Stimulated activated CD4-positive, alpha-beta T cell treated with anti-CD3 and anti-CD28 coated beads, Interleukin-12 subunit alpha, Interleukin-12 subunit beta, amount 100 ng/mL, for 4 hours (primary cell): ENCODE results near the gene GPR158.
"Not testable (repeated sequence)": the region's sequence is repeated elsewhere in the genome, so short reads cannot be mapped to it uniquely, and the experiment has no call there.

Experiments
- DNase-seq: peaks from one replicate; pipeline ENCODE4 v3.0.0-alpha.2; 2020

The GPR158 gene

DNA sequence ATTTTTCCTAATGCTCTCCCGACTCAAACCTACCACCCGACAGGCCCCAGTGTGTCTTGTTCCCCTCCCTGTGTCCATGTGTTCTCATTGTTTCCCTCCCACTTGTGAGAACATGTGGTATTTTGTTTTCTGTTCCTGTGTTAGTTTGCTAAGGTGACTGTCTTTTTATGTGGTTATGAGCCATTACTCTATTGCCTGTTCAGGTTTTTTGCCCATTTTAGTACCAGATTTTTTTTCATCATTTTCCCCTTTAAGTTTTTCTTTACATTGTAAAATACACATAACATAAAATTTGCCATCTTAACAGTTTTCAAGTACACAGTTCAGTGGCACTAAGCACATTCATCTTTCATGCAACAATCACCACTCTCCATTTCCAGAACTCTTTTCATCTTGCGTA is 133.5 kb downstream of the GPR158 start:
- DNase-seq = no peak

DNA sequence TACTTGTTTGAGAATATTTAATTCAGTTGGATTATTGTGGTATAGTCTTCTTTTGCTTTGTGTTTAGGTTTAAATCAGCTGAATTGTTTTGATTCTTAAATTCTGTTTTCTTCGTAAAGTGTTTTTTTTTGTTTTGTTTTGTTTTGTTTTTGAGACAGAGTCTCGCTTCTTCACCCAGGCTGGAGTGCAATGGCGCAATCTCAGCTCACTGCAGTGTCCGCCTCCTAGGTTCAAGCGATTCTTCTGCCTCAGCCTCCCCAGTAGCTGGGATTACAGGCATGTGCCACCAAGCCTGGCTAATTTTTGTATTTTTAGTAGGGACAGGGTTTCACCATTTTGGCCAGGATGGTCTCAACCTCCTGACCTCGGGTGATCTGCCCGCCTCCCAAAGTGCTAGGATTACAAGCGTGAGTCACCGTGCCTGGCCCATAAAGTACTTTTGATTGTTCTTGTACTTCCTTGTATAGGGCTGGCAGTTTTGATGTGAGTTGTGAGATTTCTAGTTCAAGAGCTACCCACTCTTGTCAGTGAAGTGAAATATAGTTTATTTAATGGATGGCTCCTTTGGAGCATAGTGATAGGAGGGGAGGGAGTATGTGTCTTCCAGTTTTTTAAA is 142.9 kb downstream of the GPR158 start:
- DNase-seq = not testable (repeated sequence)

DNA sequence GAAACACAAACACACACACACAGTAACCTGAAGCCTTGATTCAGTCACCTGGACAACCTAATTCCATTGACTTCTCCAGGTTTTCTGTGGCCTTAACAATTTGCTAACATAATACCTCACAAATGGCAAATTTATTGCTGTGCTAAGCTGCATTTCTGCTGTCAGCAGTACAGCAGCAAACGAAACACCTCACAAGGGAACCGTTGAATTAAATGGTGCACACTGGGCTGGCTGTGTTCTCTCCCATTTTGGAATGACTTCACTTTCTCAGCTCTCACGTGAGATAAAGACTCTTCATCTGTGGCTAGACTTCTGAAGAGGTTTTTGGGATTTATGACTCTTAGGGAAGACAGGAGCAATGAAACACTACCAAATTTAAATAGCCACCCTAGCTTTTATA is 152.5 kb downstream of the GPR158 start:
- no peak for DNase-seq

DNA sequence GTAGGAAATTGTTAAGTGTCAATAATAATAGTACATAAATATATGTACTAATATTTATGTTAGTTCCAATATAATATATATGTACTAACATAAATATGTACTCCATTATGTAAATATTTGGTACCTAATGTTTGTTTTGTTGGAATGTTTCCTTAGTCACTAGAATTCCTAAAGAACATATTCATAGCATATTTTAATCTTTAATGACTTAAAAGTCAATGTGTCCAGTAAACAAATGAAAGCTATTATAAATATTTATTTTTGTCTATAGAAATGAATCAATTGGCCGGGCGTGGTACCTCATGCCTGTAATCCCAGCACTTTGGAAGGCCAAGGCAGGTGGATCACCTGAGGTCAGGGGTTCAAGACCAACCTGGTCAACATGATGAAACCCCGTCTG is 153.6 kb downstream of the GPR158 start:
- no peak for DNase-seq

DNA sequence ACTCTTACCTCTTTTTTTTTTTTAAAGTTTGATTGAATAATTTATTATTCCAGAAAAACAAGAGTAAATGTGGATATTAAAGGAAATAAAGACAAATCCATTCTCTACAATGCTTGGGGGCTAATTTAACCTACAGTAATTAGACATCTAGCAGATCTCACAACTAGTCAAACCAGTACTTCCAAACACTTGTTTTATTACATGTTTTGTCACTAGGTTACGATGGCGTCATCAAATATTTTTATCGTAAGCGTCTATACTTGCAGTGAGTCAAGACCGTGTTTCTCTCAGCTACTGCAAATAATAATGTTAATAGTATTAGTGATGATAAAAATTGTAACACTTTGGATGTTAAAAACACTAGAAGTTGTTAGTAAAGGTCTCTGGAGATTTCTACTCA is 154.8 kb downstream of the GPR158 start:
- DNase-seq = not testable (repeated sequence)

DNA sequence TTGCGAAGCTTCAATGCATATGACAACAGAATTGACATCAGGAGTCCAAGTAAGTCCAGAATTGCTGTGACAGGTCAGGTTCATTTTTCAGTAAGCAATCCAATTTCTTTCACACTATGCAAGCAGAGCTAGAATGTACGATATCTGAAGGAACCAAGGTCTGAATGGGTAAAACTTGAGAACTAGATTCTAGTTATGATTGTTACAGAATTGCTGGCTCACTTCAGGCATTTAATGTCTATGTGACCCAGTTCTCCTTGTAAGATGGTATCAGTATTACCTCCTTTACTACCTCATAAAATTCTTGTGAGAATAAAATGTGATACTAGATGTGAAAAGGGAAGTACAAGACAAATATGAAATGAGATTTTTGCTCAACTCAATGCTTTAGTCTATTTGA is 159.6 kb downstream of the GPR158 start:
- no peak for DNase-seq

DNA sequence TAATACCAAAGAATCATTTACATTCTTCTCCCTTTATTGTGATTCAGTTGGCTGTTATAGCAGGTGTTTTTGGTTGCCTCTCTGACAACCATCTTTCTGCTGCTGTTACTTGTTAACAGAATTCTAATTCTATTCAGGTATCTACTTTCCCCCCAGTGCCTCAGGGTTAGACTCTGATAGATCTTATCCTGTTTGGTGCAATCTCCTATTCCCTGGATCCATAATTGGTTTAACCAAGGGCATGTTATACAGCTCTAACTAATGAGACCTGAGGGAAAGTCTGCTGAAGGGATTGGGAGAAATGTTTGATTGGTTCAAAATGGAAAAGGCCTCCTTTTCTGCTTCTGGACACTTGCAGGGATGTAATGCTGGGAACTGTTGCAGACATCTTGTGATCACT is 161.5 kb downstream of the GPR158 start:
- DNase-seq = no peak

DNA sequence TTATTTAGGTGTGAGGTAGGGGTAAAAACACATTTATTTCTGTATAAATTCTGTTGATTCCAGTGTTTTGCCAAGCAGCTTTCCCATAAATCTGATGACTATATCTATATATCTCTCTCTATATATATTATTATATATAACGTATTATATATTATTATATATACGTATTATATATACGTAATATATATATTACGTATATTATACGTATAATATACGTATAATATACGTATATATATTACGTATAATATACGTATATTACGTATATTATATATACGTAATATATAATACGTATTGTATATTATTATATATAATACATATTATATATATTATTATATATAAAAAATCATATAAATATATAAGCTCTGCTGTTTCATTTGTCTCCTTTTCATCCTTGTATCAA is 163.5 kb downstream of the GPR158 start:
- DNase-seq = no peak

DNA sequence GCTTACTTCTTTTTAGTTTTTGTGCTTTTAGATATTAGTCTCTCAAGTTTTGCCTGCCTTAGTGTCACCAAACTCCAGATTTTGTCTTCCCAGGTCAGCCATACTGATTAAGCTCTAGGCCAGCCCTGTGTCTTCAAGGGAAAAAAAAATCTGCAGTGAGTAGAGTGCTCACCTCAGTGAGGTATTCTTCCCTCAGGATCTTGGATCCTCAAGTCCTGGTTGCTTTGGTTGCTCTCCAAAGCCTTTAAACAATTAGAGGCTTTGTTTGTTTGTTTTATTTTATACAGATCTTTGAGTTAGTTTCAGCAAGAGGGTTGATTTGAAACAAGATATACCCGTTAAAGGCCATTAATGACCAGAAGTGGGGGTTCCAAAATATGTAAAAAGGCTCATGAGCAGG is 165.2 kb downstream of the GPR158 start:
- DNase-seq = no peak

DNA sequence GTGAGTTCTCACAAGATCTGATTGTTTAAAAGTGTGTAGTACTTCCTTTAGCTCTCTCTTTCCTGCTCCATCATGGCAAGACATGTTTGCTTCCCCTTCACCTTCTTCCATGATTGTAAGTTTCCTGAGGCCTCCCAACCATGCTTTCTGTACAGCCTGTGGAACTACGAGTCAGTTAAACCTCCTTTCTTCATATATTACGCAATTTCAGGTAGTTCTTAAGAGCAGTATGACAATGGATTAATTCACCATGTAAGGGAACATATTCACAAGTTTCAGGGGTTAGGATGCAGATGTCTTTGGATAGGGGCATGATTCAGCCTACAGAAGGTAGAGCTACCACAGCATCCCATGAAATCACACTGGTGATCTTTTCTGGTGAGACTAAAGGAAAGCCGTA is 174.7 kb downstream of the GPR158 start:
- DNase-seq = no peak

DNA sequence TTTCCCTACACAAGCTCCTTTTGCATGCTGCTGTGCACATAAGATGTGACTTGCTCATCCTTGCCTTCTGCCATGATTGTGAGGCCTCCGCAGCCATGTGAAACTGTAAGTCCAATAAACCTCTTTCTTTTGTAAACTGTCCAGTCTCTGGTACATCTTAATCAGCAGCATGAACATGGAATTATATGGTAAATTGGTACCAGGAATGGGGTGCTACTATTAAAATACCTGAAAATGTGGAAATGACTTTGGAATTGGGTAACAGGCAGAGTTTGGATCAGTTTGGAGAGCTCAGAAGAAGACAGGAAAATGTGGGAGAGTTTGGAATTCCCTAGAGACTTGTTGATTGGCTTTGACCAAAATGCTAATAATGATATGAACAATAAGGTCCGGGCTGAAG is 181.8 kb downstream of the GPR158 start:
- DNase-seq = no peak

DNA sequence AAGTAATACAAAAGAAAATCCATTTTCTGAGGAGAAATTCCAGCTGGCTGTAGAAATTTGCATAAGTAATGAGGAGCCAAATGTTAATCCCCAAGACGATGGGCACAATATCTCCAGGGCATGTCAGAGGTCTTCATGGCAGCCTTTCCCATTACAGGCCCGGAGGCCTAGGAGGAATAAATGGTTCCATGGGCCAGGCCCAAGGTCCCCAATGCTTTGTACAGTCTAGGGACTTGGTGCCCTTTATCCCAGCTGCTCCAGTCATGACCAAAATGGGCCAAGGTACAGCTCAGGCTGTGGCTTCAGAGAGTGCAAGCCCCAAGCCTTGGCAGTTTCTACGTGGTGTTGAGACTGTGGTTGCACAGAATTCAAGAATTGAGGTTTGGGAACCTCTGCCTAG is 182.5 kb downstream of the GPR158 start:
- no peak for DNase-seq

DNA sequence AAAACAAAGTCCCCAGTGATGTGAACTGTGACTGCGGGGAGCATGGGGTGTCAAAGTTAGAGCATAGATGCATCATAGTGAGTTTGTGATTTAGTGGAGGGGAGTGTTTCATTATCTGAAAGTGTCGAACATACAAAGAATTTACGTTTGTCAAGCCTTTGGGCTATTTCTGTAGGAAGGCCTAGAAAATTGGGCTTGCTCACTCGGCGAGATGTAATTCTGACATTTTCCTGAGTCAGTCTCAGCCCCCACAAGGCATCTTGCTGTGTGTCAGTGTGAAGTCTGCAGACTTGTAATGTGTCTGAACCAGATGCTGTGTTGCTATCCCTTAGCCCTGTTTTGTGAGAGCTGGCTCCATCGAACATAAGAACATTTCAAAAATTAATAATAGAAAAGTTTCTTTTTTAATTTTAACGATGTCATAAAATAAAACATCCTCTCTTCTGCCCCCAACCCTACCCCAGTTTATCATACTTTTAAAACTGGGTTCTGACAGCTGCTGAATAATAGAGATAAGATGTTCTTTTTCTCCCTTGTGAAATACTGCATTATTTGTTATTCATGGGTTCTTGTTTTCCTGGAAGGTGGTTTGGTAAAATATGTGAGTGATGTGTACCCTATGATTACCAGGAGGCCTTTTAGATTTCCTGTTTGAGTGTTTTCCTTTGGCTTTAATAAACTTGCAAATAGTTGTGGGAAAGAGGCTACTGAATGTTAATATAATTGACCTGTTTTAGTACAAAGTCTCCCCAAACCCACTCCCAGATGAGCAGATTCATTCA is 207.4 kb downstream of the GPR158 start:
- no peak for DNase-seq

DNA sequence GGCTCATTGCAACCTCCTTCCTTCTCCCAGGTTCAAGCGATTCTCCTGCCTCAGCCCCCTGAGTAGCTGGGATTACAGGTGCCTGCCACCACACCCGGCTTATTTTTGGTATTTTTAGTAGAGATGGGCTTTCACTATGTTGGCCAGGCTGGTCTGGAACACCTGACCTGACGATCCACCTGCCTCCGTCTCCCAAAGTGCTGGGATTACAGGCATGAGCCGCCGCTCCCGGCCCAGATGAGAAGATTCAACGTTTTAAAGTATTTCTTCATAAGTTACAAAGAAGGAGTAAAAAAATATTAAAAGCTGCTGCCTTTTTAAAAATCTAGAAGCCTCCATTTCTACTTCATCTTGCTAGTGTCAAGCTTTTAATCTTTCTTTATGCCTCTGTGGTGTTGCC is 208.1 kb downstream of the GPR158 start:
- DNase-seq = not testable (repeated sequence)

DNA sequence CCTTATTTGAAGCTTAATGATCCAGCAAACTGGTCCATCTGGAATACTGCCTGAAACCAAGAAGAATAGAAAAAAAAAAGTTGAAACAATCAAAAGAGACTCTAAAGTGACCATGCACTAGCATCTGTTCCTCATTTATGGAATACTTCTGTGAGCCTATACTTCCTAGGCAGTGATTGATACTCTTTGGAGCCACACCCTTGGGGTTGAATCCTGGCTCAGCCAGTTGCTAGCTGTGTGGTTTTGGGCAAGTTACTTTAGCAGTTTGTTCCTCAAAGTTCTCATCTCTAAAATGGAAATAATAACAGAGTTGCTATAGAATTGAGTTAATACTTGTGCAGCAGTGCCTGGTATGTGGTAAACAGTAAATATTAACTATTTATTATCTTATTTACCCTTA is 208.9 kb downstream of the GPR158 start:
- DNase-seq = no peak

DNA sequence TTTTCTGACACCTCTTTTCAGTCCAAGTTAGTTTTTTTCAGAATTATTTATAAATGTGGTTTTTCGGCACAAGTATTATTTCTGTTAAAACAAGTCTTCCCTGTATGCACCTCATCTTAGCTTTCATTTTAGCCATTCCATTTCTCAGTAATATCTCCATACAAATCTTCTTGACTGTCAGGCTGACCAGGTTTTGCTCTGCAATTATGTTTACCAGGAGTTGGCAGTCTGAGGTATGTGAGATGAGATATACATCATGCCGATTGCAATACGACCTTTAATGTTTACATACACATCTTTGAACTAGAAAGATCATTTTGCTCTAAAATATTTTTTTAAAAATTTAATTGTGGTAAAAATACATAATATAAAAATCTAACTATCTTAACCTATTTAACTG is 209.8 kb downstream of the GPR158 start:
- DNase-seq = no peak

DNA sequence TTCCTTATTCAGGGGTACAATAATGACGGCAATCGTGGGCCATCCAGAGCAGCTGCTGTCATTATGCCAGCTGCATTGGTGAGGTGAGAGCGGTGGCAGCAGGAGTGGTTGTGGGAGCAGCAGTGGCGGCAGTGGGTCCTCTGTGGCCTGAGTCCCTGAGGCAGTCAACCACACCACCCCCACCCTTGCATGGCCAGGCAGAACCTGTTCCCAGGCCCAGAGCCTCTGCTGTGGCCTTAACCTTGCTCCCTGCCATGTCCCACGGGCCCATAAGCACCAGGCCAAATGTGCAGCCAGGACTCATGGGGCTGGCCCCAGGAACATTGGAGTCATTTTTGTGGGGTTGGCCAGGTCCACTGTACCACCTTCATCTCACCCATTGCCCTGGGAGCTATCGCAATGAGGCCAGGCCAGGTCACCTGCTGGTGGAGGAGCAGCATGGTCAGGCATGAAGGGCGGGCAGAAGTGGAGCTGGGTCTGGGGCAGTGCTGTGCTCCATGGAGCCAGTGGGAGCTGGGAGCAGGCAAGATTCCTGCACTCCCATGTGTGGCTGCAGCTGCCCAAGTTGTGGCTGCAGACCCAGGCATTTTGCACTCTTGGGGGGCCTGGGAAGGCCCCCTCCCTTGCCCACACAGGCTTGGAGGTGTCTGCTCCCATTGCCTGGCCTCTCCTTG is 213.5 kb downstream of the GPR158 start:
- no peak for DNase-seq

DNA sequence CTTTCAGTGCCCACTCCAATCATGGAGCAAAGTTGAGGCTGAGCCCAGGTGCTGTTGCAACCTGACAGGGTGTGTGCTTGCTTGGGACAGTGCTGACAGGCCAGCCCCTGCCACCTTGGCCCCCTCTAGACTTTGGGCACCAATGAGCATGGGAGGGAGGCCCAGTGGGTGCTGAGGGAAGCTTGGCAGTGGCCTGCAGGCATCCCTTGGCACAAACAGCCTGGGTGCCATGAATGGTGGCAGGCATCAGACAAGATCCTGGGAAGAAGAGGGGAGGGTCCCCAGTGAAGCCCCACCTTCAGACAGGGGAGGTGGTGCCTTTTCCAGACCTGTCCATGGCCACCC is 214.0 kb downstream of the GPR158 start:
- DNase-seq = no peak

DNA sequence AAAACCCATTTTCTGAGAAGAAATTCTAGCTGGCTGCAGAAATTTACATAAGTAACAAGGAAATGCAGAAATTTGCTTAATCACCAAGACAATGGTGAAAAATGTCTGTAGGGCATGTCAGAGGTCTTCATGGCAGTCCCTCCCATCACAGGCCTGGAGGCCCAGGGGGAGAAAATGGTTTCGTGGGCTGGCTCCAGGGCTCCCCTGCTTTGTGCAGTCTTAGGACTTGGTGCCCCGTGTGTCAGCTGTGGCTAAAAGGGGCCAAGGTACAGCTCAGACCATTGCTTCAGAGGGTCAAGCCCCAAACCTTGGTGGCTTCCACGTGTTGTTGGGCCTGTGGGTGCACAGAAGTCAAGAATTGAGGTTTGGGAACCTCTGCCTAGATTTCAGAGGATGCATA is 215.9 kb downstream of the GPR158 start:
- no peak for DNase-seq

DNA sequence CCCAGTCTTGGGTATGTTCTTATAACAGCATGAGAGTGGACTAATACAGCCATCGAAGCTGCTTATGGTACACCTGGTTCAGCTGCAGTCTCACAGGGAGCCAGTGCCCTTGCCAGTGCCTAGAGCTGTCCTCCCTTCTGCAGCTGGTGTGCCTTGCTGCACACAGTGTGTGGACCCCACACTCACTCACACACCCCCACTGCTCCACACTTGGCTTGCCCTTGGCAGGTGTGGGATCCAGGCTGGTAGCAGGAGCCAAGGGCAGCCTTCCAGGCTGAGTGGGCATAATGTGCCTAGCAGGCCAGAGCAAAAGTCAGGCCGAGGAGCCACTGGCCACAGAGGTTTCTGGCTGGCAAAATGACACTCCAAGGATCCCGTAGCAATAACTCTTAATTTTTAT is 217.3 kb downstream of the GPR158 start:
- DNase-seq = no peak

DNA sequence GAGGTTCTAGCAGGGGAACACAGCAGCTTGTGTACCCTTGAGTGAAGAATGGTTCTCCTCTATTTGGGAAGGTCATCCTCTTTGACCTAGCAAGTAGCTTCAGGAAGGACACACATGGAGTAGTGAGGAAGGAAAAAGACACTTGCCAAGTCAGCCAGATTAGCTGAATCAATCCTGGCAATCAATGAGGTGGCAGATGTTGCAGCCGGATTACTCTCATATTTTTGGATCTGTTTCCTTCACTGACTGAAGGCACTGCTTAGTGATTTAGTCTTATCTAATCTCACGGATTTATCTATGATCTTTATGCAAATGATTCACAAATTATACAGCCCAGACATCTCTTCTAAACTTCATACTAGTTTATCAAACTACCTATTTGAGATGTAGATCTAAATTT is 218.8 kb downstream of the GPR158 start:
- DNase-seq = no peak

DNA sequence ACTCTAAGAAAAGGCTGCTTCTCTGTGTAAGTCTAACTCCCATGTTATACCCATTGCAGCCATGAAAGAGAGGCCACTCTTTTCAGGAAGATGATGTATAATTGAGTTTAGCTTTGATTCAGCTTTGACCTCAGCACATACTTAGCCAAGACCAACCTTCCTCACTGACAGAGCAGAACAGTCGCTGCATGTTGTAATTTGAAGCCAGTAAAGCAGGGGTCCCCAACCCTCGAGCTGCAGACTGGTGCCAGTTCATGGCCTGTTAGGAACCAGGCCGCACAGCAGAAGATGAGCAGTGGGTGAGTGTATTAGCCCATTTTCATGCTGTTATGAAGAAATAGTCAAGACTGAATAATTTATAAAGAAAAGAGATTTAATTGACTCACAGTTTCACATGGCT is 223.9 kb downstream of the GPR158 start:
- DNase-seq = no peak

DNA sequence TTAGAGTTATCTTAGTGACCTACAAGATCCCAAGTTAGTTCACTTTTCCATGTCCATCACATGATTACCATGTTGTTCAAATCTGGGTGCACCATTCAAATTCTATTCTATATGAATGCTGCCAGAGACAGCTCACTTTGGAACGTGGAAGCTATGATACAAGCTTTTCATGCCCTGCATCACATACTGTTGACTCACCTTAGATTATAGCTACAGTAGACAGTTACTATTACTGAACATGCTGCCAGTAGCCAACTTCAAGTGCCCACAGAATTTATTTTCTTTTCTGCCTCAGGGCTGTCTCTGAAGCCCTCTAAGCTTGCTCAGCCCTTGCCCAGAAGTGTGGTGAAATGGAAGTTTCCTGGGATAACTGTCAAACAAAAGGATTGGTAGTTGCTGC is 231.1 kb downstream of the GPR158 start:
- DNase-seq = no peak

DNA sequence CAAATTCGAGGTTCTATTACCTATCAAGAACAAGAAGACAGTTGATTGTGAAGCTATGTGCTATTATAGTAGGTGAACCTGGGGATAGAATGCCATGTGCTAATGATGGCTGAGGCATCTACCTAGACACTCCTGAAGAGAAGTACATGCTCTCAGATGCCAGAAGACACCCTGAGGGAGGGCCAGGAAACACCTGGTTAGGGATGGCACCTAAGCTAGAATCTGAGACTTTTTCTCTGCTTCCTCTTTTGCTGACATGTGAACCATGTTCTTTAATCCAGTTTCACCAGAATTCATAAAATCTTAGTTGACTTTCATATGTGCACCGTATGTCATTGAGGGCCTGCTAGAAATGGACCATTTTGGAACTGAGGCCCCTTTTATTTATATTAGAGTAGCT is 242.8 kb downstream of the GPR158 start:
- DNase-seq = no peak

DNA sequence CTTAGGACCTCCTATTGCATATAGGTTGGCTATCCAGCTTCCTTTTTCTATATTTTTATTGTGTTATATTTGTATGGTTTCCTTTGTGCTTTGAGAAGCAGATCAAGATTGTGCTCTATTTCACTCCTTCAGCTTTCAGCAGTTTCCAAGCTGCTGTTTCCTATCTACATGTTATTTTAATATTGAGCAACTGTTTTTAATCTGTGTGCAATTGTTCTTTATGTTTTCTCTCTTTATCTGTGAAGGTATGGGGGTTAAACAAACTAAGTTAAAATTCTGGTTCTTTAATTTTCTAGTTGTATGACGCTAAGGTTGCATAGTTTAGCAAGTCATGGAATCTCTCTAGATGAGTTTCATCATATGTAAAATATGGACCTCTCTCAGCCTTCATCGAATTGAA is 251.0 kb downstream of the GPR158 start:
- no peak for DNase-seq
